GM10248 (cell line): ENCODE measurements around the gene ZXDC.

Experiments
- CTCF ChIA-PET: fragments of 300-600 bp; sonication (Branson Sonifier 250); formaldehyde crosslinking; extraction: SDS; loops from one replicate; lab custom pipeline; 2021; ENCODE audit warnings: antibody characterized with exemption; lab: Yijun Ruan, JAX
- POLR2A ChIA-PET: fragments of 350-650 bp; sonication (Branson Sonifier 250); formaldehyde crosslinking; extraction: SDS; loops from one replicate; lab custom pipeline; 2020; ENCODE audit warnings: antibody characterized with exemption; lab: Yijun Ruan, JAX
- DNase-seq: peaks from one replicate; pipeline ENCODE4 v3.0.0; 2012; ENCODE audit errors: extremely low spot score
- CTCF ChIP-seq: IDR thresholded peaks from 2 replicates; pipeline ENCODE4 v1.5.1; 2012; ENCODE audit warnings: mild to moderate bottlenecking, low read depth; ENCODE audit errors: extremely low read depth, missing control alignments, control extremely low read depth

ZXDC gene

GRCh38 chr3:126521122-126521891 is 45.6 kb upstream of the ZXDC start:
- no peak for TF ChIP-seq CTCF
- ChIA-PET POLR2A (no interaction called here), CTCF (interaction anchor here (1.4 to 3.1 kb wide), 6 partner anchors 7 to 1025 kb away, joined by 4 to 42 read pairs (median 6); no protein-coding TSS in a partner anchor)
- DNase-seq, result no peak

- TF ChIP-seq CTCF, result no peak
- ChIA-PET CTCF (interaction anchor here (0.9 to 2.1 kb wide), 7 partner anchors 8 to 1028 kb away, joined by 3 to 12 read pairs (median 4); no protein-coding TSS in a partner anchor), POLR2A (no interaction called here)
- no peak for DNase-seq
Measured at GRCh38 chr3:126519506-126520455, 44.1 kb upstream of the ZXDC start.

GRCh38 chr3:126518779-126519177 is 43.1 kb upstream of the ZXDC start:
- no peak for TF ChIP-seq CTCF
- no peak for DNase-seq
- CTCF ChIA-PET, result interaction anchor here (0.7 to 2.1 kb wide), 6 partner anchors 9 to 1029 kb away, joined by 3 to 12 read pairs (median 4); no protein-coding TSS in a partner anchor
- POLR2A ChIA-PET, result no interaction called here

GRCh38 chr3:126517986-126518778 is 42.5 kb upstream of the ZXDC start:
- POLR2A ChIA-PET, result no interaction called here
- no peak for TF ChIP-seq CTCF
- no peak for DNase-seq
- CTCF ChIA-PET, result interaction anchor here (0.7 to 2.1 kb wide), 5 partner anchors 8 to 1030 kb away, joined by 3 to 12 read pairs (median 4); no protein-coding TSS in a partner anchor

- no peak for TF ChIP-seq CTCF
- ChIA-PET POLR2A (no interaction called here), CTCF (no interaction called here)
- DNase-seq, result no peak
Measured at GRCh38 chr3:126517291-126517951, 41.7 kb upstream of the ZXDC start, which contains the start of gene UROC1. Gene UROC1 (minus strand): TSS chr3:126517773. CDS start chr3:126517719, 54 bp downstream.
